Coronary artery (tissue), 2 donors: Measurements from ENCODE around the gene SLX9.
A peak's percentile ranks its signal among the peaks of the same experiment; 100 is the strongest.

Experiments used
- DNase-seq: peaks from one replicate; pipeline ENCODE4 v3.0.0-alpha.2; 2017; ENCODE audit warnings: low spot score
- H3K27ac ChIP-seq, 2 donors: fragments of 200-600 bp; sonication (generic); one replicate each; pipeline ENCODE4 v1.5.1; 2016 to 2019
- H3K4me3 ChIP-seq: fragments of 200-600 bp; sonication (generic); 2 replicates; pipeline ENCODE4 v1.5.1; 2016; ENCODE audit warnings: mild to moderate bottlenecking, moderate library complexity
- TF ChIP-seq, protein P1 (sequence below): fragments of 200-600 bp; sonication (generic); IDR thresholded peaks from one replicate; pipeline ENCODE4 v1.5.1; 2019; ENCODE audit warnings: antibody characterized with exemption

Gene SLX9

GRCh38 chr21:45006536-45007095, 66.8 kb downstream of the SLX9 start:
- Histone ChIP-seq H3K27ac (no peak overlapping the region), H3K4me3 (no peak overlapping the region)
- no peak for DNase-seq
- TF ChIP-seq, protein P1, sequence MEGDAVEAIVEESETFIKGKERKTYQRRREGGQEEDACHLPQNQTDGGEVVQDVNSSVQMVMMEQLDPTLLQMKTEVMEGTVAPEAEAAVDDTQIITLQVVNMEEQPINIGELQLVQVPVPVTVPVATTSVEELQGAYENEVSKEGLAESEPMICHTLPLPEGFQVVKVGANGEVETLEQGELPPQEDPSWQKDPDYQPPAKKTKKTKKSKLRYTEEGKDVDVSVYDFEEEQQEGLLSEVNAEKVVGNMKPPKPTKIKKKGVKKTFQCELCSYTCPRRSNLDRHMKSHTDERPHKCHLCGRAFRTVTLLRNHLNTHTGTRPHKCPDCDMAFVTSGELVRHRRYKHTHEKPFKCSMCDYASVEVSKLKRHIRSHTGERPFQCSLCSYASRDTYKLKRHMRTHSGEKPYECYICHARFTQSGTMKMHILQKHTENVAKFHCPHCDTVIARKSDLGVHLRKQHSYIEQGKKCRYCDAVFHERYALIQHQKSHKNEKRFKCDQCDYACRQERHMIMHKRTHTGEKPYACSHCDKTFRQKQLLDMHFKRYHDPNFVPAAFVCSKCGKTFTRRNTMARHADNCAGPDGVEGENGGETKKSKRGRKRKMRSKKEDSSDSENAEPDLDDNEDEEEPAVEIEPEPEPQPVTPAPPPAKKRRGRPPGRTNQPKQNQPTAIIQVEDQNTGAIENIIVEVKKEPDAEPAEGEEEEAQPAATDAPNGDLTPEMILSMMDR, result no peak

- no peak overlapping the region for H3K27ac ChIP-seq
- TF ChIP-seq, protein P1, result no peak
- DNase-seq, result no peak
- H3K4me3 ChIP-seq, result no peak overlapping the region
These were observed 69.8 kb downstream of the SLX9 start for GRCh38 chr21:45009616-45010015.

DNA sequence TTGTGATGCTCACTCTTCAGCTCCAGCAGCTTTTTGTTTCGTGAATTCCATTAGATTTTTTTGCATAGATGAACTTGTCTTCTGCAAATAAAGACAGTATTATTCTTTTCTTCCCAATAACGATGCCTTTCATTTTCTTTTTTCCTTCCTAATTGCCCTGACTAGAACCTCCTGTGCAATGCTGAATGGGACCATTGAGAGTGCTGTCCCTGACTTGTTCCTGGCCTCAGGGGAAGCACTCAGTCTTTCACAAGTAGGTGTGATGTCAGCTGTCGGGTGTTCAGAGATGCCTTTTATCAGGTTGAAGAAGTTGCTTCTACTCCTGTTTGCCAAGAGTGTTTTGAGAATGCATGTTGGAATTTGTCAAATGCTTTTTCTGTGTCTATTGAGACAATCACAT, 70.3 kb downstream of the SLX9 start:
- H3K4me3 ChIP-seq, result no peak overlapping the region
- TF ChIP-seq, protein P1, result no peak
- no peak overlapping the region for H3K27ac ChIP-seq
- no peak for DNase-seq

DNA sequence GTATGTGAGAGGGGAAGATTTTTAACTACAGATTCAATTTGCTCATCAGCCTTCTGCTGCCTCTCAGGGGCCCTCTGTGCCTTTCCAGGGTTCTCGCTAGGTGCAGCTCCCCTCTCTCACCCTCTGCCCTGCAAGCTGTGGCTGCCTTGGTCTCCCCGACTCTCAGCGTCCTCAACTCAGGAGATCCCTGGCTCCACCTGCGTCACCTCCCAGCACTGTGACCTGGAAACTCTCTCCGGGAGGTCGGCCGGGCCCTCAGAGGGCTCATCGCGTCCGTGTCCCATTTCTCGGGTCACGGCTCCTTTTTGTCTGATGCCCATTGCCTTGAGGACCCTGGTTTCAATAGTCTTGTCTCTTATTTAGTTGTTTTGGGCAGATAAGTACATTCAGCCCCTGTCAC, 71.0 kb downstream of the SLX9 start:
- TF ChIP-seq, protein P1, result no peak
- Histone ChIP-seq H3K4me3 (no peak overlapping the region), H3K27ac (no peak overlapping the region)
- no peak for DNase-seq

GRCh38 chr21:45011426-45011825, 71.6 kb downstream of the SLX9 start:
- Histone ChIP-seq H3K4me3 (no peak overlapping the region), H3K27ac (no peak overlapping the region)
- TF ChIP-seq, protein P1, result no peak
- no peak for DNase-seq

DNA sequence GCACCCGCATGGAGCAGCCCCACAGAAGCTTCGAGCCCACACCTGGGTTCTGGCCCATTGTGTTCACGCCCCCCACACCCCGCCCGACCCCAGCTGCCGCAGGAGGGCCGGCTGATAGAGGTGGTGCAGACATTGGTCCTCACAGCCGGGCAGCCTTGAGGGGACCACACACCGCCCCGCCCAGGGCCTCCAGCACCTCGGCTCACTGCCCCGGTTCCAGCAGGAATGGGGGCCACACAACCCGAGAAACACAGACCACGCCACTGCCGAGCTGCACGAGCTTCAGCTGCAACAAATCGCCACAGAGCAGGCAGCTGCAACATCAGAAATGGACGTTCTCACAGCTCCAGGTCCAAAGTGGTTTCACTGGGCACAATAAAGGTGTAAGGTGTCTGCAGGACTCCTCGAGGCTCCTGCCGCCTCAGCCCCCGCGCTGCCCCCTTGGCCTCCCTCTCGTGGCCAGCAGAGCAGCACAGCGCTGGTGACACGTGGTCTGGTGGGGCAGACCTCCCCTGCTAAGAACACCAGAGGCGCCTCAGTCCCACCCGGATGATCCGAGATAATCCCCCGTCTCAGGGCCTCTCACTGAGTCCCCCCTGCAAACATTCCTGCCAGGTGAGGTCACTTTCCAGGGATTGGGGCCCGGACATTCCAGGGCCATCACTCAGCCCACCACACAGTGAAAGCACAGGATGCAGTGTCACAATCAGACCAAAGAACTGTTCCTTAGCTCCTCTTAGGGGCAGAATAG, 72.3 kb downstream of the SLX9 start:
- no peak for DNase-seq
- Histone ChIP-seq H3K4me3 (no peak overlapping the region), H3K27ac (peak overlapping the region; percentile 17 to 51)
- TF ChIP-seq, protein P1, result no peak

DNA sequence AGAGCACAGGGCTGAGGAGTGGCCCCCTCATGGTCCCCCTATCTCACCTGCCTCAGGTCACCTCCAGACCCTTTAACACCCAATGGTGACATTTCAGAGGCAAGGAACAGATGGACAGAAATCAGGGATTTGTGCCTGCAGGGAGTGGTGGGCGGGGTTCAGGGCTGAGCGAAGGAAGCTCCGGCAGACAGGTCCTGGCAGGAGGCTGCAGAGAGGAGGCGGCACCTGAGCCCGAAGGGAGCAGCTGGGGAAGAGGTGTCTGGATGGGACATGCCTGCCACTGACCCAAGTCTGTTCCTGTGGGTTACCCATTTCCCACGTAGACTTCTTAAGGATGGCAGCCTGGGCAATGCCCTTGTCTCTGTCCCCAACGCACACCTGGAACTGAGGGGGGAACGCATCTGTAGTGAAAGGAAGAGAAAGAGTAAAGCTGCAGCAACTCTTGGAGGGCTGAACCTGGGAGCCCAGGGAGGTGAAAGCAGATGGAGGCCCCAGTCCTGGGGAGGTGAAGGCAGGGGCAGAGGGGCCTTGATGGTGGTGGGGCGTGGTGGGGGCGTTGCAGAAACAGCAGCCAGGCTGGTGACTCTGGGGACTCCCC, 72.9 kb downstream of the SLX9 start:
- Histone ChIP-seq H3K27ac (peak overlapping the region; percentile 17 to 51), H3K4me3 (no peak overlapping the region)
- TF ChIP-seq, protein P1, result no peak
- no peak for DNase-seq
